DOHH2 (cell line): ENCODE measurements around the gene XK.

Experiments used
- CTCF ChIP-seq: fragments of 200-600 bp; sonication (generic); IDR thresholded peaks from one replicate; pipeline ENCODE4 v1.5.1; 2014; ENCODE audit warnings: antibody characterized with exemption, mild to moderate bottlenecking, low read depth, low read length; ENCODE audit not compliant: poor library complexity, severe bottlenecking
- EZH2phosphoT487 ChIP-seq: fragments of 200-600 bp; sonication (generic); IDR thresholded peaks from 2 replicates; pipeline ENCODE4 v1.6.1; 2017; ENCODE audit warnings: borderline replicate concordance, mild to moderate bottlenecking, antibody characterized with exemption, low read length, moderate library complexity, mixed read lengths

- TF ChIP-seq CTCF (no peak), EZH2phosphoT487 (no peak)
These were observed 13.0 kb upstream of the XK start for GRCh38 chrX:37672563-37672962.
